Measurements from ENCODE around the gene FBXW10B.

DNA sequence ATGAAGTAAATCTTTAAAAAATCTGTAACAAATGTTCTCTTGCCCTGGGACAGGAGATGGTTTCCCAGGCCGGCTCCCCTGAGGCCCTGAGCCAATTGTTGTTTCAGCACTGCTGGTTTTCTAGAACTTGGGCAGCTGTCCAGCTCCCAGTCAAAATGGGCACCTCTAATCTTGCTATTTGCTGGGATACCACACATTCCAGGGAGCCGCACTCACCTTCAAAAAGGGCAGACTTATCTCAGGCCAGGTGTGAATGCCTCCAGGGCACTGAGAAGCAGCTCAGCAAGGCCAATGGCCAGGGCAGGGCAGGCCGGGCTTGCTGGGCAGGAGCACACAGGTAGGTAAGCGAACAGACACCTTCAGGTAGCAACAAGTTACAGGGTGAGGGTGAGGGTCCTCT, 40.2 kb upstream of the FBXW10B start:
- TF ChIP-seq, protein P1, sequence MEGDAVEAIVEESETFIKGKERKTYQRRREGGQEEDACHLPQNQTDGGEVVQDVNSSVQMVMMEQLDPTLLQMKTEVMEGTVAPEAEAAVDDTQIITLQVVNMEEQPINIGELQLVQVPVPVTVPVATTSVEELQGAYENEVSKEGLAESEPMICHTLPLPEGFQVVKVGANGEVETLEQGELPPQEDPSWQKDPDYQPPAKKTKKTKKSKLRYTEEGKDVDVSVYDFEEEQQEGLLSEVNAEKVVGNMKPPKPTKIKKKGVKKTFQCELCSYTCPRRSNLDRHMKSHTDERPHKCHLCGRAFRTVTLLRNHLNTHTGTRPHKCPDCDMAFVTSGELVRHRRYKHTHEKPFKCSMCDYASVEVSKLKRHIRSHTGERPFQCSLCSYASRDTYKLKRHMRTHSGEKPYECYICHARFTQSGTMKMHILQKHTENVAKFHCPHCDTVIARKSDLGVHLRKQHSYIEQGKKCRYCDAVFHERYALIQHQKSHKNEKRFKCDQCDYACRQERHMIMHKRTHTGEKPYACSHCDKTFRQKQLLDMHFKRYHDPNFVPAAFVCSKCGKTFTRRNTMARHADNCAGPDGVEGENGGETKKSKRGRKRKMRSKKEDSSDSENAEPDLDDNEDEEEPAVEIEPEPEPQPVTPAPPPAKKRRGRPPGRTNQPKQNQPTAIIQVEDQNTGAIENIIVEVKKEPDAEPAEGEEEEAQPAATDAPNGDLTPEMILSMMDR (IDR thresholded peaks at IDR 0.05): no peak
- no peak for TF ChIP-seq POLR2A (IDR thresholded peaks at IDR 0.05)
